Liver (tissue), 9 donors: ENCODE results near the gene TGFBR1. TPM values are rescaled to one million over a fixed set of nuclear protein-coding genes. Genes with fewer than 3 reads are reported as not detected.

Experiments
- DNase-seq: peaks from one replicate; pipeline ENCODE4 v3.0.0-alpha.2; 2017; ENCODE audit warnings: low spot score
- H3K27ac ChIP-seq, 2 donors: one replicate each; pipeline ENCODE4 v1.7.0; 2013; ENCODE audit warnings: inconsistent platforms in 2 of 2, low read length in 2 of 2, control low read depth in 1 of 2, low read depth in 1 of 2, mild to moderate bottlenecking in 1 of 2
- H3K27me3 ChIP-seq, 4 donors: one replicate each; pipeline versions ENCODE4 v1.6.1 to v1.7.0; 2013; ENCODE audit warnings: low read length in 3 of 4, inconsistent platforms in 1 of 4, mild to moderate bottlenecking in 1 of 4, moderate library complexity in 1 of 4; ENCODE audit not compliant: control insufficient read depth in 4 of 4, insufficient read depth in 4 of 4
- H3K36me3 ChIP-seq, 4 donors: one replicate each; pipeline versions ENCODE4 v1.6.1 to v1.7.0; 2013; ENCODE audit warnings: low read length in 3 of 4, mild to moderate bottlenecking in 3 of 4, low read depth in 1 of 4, moderate library complexity in 1 of 4; ENCODE audit not compliant: control insufficient read depth in 4 of 4, insufficient read depth in 3 of 4
- H3K4me1 ChIP-seq, 4 donors: one replicate each; pipeline versions ENCODE4 v1.6.1 to v1.7.0; 2013; ENCODE audit warnings: low read length in 3 of 4, mild to moderate bottlenecking in 3 of 4, moderate library complexity in 1 of 4; ENCODE audit not compliant: control insufficient read depth in 4 of 4, insufficient read depth in 4 of 4
- H3K4me3 ChIP-seq, 3 donors: one replicate each; pipeline versions ENCODE4 v1.6.1 to v1.7.0; 2013; ENCODE audit warnings: low read length in 3 of 3, control low read depth in 1 of 3, low read depth in 1 of 3, mild to moderate bottlenecking in 1 of 3
- H3K9ac ChIP-seq, 2 donors: one replicate each; pipeline ENCODE4 v1.7.0; 2013; ENCODE audit warnings: low read length in 2 of 2, mild to moderate bottlenecking in 2 of 2, moderate library complexity in 2 of 2, control low read depth in 1 of 2, low read depth in 1 of 2
- H3K9me3 ChIP-seq, 4 donors: one replicate each; pipeline versions ENCODE4 v1.6.1 to v1.7.0; 2013; ENCODE audit warnings: low read length in 3 of 4; ENCODE audit not compliant: control insufficient read depth in 4 of 4
- ATF3 ChIP-seq: IDR thresholded peaks from 2 replicates; pipeline ENCODE4 v1.6.1; 2016; ENCODE audit warnings: antibody characterized with exemption
- CTCF ChIP-seq: fragments of 150-350 bp; IDR thresholded peaks from 2 replicates; pipeline ENCODE4 v1.5.1; 2017; ENCODE audit warnings: improper control_type of control experiment, low read depth, low read length; ENCODE audit not compliant: missing input control
- EGR1 ChIP-seq, 2 donors: IDR thresholded peaks; 2 replicates each; pipeline ENCODE4 v1.6.1; 2016 to 2018; ENCODE audit warnings: antibody characterized with exemption in 2 of 2, low read depth in 2 of 2
- FOXA1 ChIP-seq: IDR thresholded peaks from 2 replicates; pipeline ENCODE4 v1.6.1; 2016; ENCODE audit warnings: antibody characterized with exemption
- FOXA2 ChIP-seq: IDR thresholded peaks from 2 replicates; pipeline ENCODE4 v1.6.1; 2016; ENCODE audit warnings: antibody characterized with exemption
- GABPA ChIP-seq, 2 donors: IDR thresholded peaks in 1 of 2; conservative IDR thresholded peaks in 1 of 2; 2 replicates each; pipeline ENCODE4 v1.6.1; 2016; ENCODE audit warnings: antibody characterized with exemption in 2 of 2, mild to moderate bottlenecking in 1 of 2, moderate library complexity in 1 of 2
- HNF4A ChIP-seq, 2 donors: conservative IDR thresholded peaks; 2 replicates each; pipeline ENCODE4 v1.6.1; 2016; ENCODE audit warnings: antibody characterized with exemption in 2 of 2, mild to moderate bottlenecking in 2 of 2
- HNF4G ChIP-seq: IDR thresholded peaks from 2 replicates; pipeline ENCODE4 v1.6.1; 2016; ENCODE audit warnings: antibody characterized with exemption
- JUND ChIP-seq, 2 donors: IDR thresholded peaks; 2 replicates each; pipeline ENCODE4 v1.6.1; 2016; ENCODE audit warnings: antibody characterized with exemption in 2 of 2
- NR2F2 ChIP-seq: IDR thresholded peaks from 2 replicates; pipeline ENCODE4 v1.6.1; 2016; ENCODE audit warnings: antibody characterized with exemption
- RAD21 ChIP-seq, 2 donors: IDR thresholded peaks; 2 replicates each; pipeline ENCODE4 v1.6.1; 2016; ENCODE audit warnings: antibody characterized with exemption in 2 of 2, mild to moderate bottlenecking in 2 of 2
- RXRA ChIP-seq, 2 donors: IDR thresholded peaks; 2 replicates each; pipeline ENCODE4 v1.6.1; 2017 to 2018; ENCODE audit warnings: antibody characterized with exemption in 2 of 2, mild to moderate bottlenecking in 1 of 2
- SP1 ChIP-seq: IDR thresholded peaks from 2 replicates; pipeline ENCODE4 v1.6.1; 2018; ENCODE audit warnings: antibody characterized with exemption, mild to moderate bottlenecking
- TAF1 ChIP-seq: conservative IDR thresholded peaks from 2 replicates; pipeline ENCODE4 v1.6.1; 2016; ENCODE audit warnings: antibody characterized with exemption, mild to moderate bottlenecking
- YY1 ChIP-seq: IDR thresholded peaks from 2 replicates; pipeline ENCODE4 v1.6.1; 2016; ENCODE audit warnings: antibody characterized with exemption, mild to moderate bottlenecking
- ZBTB33 ChIP-seq: IDR thresholded peaks from 2 replicates; pipeline ENCODE4 v1.6.1; 2016; ENCODE audit warnings: antibody characterized with exemption
- WGBS: extraction: QIAGEN DNeasy Blood & Tissue Kit; methylation state at CpG from one replicate; pipeline ENCODE4 v1.1.7; 2013; 5-methylcytosine and 5-hydroxymethylcytosine counted together
- polyA plus RNA-seq, 2 donors: library from polyadenylated mRNA; stranded (reverse) in 1 of 2; unstranded in 1 of 2; fragments of 200-250 nt in 1 of 2; fragments of >200 nt in 1 of 2; fragmentation: Nextera tagmentation in 1 of 2; extraction: Ambion mirVana in 1 of 2; gene quantifications; one replicate each; pipeline versions ENCODE4 v1.2.1 to v1.2.3, GENCODE V29; 2013 to 2015
- total RNA-seq, 2 donors: library from RNA; depleted of rRNA; stranded (reverse); fragments of >200 nt; gene quantifications; one replicate each; pipeline ENCODE4 v1.2.3, GENCODE V29; 2014
- TF ChIP-seq, protein P1 (sequence below): IDR thresholded peaks from 2 replicates; pipeline ENCODE4 v1.6.1; 2016; ENCODE audit warnings: antibody characterized with exemption, mild to moderate bottlenecking
- TF ChIP-seq, protein P2 (sequence below): IDR thresholded peaks from 2 replicates; pipeline ENCODE4 v1.6.1; 2016; ENCODE audit warnings: antibody characterized with exemption
- donor health status: healthy.
- donor health status: healthy.
- donor health status: healthy.
- donor health status: healthy.
- donor health status: healthy.

Gene TGFBR1
- total and polyA plus RNA-seq, 4 donors: 3.1 to 18.2 (median 11.0) TPM

DNA sequence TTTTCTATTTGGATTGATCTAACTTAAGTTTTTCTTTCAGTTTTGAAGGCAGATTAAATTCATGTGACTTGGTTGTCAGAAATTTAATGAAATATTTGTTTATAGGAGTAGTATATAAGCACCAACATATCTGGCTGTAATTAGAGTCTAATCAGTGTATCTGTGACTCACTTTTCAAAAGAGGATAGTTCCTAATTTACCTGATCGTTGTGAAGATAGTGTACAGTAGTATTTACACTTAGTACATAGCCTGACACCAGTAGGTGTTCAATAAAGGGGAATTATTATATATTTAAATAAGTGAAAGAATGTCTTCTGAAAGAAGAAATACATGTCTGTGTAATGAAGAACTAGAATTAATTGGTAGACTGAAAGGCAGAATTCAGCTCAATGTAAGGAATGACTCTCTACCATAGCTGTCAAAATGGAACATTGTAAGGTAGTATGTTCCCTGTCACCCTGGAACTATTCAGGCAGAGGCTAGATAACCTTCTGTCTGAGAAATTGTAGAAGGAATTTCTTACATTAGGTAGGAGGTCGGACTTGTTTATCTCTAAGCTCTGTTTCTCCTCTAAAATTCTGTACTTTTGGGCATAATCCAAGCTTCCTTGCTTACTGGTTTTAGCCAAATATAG, 8.6 kb downstream of the TGFBR1 start:
- H3K4me1 ChIP-seq: peaks cover 0 to 2% (median 0%) of the 10 kb centered on the region in 4 donors
- no peak overlapping the region for H3K9ac ChIP-seq
- WGBS: 88% methylated on average over 2 of the region's 2 CpGs
- TF ChIP-seq ATF3 (no peak), YY1 (no peak), RAD21 (IDR thresholded peaks at IDR 0.05) (no peak), FOXA1 (no peak), CTCF (no peak), JUND (IDR thresholded peaks at IDR 0.05) (no peak), HNF4G (no peak), NR2F2 (no peak), EGR1 (IDR thresholded peaks at IDR 0.05; ENCODE audit: low read depth in 2 of 2) (no peak), FOXA2 (no peak), HNF4A (conservative IDR thresholded peaks at IDR 0.05) (no peak), SP1 (no peak), TAF1 (no peak), ZBTB33 (no peak), RXRA (IDR thresholded peaks at IDR 0.05) (no peak), GABPA (IDR thresholded peaks at IDR 0.05 in 1 of 2, conservative IDR thresholded peaks at IDR 0.05 in 1 of 2) (no peak)
- TF ChIP-seq, protein P1, sequence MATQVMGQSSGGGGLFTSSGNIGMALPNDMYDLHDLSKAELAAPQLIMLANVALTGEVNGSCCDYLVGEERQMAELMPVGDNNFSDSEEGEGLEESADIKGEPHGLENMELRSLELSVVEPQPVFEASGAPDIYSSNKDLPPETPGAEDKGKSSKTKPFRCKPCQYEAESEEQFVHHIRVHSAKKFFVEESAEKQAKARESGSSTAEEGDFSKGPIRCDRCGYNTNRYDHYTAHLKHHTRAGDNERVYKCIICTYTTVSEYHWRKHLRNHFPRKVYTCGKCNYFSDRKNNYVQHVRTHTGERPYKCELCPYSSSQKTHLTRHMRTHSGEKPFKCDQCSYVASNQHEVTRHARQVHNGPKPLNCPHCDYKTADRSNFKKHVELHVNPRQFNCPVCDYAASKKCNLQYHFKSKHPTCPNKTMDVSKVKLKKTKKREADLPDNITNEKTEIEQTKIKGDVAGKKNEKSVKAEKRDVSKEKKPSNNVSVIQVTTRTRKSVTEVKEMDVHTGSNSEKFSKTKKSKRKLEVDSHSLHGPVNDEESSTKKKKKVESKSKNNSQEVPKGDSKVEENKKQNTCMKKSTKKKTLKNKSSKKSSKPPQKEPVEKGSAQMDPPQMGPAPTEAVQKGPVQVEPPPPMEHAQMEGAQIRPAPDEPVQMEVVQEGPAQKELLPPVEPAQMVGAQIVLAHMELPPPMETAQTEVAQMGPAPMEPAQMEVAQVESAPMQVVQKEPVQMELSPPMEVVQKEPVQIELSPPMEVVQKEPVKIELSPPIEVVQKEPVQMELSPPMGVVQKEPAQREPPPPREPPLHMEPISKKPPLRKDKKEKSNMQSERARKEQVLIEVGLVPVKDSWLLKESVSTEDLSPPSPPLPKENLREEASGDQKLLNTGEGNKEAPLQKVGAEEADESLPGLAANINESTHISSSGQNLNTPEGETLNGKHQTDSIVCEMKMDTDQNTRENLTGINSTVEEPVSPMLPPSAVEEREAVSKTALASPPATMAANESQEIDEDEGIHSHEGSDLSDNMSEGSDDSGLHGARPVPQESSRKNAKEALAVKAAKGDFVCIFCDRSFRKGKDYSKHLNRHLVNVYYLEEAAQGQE: no peak
- TF ChIP-seq, protein P2, sequence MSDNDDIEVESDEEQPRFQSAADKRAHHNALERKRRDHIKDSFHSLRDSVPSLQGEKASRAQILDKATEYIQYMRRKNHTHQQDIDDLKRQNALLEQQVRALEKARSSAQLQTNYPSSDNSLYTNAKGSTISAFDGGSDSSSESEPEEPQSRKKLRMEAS: no peak
- no peak overlapping the region for H3K4me3 ChIP-seq
- H3K9me3 ChIP-seq: no peaks in the 10 kb centered on the region
- no peak for DNase-seq
- H3K36me3 ChIP-seq: no peaks in the 10 kb centered on the region
- H3K27ac ChIP-seq: no peak overlapping the region
- H3K27me3 ChIP-seq: no peaks in the 10 kb centered on the region
